Daoy (cell line): ENCODE data around the gene NDUFB8. TPM values are rescaled to one million over a fixed set of nuclear protein-coding genes. Genes with fewer than 3 reads are reported as not detected.
"Not testable (repeated sequence)": the region's sequence is repeated elsewhere in the genome, so short reads cannot be mapped to it uniquely, and the experiment has no call there.

Source experiments
- DNase-seq: peaks from one replicate; pipeline ENCODE4 v3.0.0-alpha.2; 2015; ENCODE audit warnings: low read depth
- total RNA-seq: library from RNA; depleted of rRNA; stranded (reverse); fragments of >200 nt; shearing (Covaris generic); gene quantifications from 2 replicates; pipeline ENCODE4 v1.2.3, GENCODE V29; 2014; rRNA removed

The NDUFB8 gene
- 138 and 147 TPM in 2 replicates for total RNA-seq

DNA sequence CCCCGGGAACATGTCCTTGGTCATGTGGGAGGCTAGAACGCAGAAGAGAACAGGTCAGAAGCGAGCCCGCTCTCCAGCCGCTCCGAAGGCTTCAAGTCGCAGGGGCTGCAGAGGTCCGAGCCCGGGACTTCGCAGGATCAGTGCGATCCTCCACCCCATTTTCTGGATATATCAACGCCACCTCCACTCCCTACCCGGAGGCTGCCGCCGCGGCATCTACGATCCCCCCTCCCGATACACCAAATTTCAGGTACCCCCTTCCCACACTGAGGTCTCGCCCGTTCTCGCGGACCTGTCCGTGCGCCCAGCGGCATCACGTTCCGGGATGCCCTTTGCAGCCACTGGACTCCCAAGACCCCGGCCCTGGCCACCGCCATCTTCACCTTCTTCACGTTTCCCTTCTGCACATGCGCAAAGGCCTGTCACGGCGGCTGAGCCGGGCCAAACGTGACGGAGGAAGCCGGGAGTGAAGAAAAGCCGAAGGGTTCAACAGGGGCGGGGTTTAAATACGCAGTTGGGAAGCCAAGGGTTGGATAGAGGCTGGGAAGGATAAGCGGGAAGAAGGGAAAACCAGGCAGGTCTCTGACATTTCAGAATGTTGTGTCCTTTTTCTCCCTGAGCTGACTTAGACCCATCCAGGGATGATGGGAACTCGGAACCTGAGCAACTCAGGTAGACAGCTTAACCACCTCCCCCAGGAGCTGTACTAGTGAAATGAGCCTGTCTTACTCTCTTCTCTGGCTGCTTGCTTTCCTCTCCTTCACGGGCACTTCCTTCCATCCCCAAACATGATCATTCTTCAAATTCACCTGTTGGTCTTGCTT lies at the start of gene NDUFB8:
Gene NDUFB8 (minus strand): TSS at position 397 of the 824 bp plus-strand sequence. CDS start 20 bp downstream, at position 377.
- DNase-seq, result peak; percentile 85

DNA sequence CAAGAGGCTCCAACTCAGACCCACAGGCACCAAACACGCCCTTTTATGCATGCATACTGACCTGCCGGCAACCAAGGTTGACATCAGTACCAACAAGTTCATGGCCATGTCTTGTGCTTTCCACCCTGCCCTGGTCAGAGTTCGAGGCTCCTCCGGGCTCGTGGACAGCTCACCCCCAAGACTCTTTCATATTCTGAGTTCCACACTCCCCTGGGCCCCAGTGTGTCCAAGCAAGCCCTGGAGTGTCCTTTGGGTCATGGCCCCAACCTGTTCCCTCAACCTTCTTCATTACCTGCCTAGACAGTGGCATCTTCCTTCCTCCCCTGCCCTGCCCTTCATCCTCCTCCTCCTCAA lies 46.6 kb upstream of the NDUFB8 start:
- DNase-seq, result no peak

DNA sequence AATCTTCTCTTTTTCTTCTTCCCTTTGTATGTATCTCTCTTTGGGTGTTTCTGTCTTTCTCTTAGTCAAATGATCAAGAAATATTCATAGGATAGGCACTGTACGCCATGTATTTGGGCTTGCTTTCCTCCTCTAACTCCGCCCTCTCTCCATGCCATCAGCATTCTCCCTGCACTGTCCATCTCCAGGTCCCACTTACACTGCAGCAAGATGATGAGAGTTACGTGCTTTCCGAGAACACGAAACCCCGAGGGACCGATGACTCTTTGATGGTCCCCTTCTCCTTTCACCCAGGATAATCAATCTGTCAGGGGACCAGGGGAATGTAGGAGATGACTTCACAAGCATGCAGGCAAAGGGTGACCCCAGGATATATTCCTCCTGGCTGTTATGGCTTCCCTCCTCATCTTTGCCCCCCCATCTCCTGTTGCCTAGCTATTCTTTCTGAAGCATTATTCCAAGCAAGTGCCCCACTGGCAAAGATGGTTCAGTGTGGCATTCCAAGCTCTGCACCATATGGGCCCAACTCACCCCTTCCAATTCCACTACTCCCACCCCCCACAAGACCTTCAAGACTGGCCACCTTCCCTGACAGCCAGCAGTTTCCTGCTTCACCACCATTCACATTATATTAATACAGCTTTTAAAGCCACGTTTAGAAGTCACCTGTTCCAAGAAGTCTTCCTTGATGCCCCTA lies 46.1 kb upstream of the NDUFB8 start:
- no peak for DNase-seq

DNA sequence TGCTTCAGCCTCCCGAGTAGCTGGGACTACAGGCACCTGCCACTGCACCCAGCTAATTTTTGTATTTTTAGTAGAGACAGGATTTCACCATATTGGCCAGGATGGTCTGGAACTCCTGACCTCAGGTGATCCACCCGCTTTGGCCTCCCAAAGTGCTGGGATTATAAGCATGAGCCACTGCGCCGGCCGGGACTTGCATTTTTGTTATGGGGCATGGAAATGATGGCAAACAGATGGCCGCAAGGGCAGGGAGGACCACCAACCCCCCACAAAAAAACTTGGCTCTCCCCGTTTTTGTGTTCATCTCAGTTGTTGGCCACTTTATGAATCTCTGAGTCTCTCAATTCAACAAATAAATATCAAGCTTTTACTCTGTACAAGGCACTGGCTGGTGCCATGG lies 45.5 kb upstream of the NDUFB8 start:
- not testable (repeated sequence) for DNase-seq

DNA sequence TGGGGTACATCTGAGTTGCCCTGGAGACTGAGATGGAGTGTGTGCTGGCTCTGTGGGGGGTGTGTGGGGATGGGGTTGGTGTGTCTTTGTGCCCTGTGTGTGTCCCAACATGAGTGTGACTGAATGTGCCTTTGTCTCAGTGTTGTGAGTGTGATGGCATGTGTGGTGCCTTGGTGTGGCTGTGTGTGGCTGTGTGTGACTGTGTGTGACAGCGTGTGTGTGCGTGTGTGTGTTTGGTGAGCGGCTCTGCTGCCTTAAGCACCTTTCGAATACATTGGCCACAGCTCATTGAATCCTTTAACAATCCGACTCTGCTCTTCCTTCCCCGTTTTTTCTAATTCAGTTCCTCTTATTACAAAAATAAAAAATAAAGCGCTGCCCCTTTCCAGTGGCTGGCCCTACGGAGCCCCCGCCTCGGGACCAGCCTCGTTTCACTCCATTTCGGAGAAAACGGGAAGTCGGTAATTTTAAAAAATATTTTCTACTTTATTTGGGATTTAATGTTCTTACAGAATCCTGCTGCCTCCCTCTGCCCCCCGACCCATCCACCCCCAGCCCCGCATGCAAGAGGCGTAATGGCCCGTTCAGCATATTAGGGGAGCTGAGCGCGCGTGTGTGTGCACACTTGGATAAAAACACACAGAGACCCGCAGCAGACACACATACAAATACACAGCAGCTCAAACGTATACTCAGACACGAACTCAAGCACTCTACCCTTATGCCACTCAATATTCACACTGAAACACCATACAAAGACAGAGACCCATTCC lies 41.6 kb upstream of the NDUFB8 start:
- DNase-seq, result no peak

DNA sequence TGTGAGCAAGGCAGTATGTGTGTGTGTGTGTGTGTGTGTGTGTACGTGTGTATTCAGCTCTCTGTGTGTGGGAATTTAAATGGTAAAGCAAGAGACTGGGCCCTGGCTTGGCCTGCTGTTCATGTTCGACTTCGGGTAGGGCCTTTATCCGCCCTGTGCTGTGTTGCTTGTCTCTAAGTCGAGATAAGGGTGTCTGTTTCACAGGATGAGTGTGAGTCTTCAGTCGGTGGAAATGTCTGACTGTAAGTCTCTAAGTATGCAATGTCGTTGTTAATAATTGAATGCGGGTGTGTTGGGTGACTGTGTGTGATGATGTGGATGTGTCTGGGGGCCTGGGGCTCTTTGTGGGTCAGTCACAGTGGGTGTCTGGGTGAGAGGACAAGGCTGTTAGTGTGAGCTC lies 40.8 kb upstream of the NDUFB8 start:
- no peak for DNase-seq

DNA sequence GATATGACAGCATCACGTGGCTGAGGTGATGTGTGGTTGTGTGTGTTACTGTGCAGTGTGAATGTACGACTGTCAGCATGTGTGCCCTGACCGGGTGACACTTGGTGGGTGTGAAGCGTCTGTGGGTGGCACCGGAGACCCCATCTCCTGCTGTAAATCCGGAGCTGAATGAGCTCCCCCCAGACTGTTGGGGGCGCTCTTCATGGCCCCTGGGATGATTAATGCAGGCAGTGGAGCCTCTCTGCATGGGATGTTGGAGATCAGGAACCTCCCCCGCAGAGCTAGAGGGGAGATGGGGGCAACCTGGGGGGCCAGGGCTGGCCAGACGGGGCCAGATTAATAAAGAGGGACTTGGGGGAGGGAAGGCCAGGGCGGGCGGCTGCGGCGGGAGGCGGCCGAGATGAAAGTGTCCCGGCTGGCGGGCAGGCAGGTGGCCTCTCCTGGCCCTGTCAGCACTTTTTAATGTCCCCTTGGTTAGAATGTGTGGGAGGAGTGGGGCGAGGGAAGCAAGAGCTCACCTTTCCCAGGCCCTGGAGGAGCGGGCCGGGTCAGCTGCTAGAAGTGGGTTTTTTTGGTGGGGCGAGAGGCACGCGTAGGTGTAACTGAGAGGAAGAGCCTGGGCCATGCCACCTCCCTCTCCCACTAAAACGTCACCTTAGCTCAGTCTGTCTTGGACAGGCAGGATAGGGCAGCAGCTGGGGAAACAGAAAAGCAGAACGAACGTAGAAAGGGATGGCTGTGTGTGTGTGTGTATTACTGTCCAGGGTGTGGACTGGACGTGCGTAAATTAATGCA lies 40.2 kb upstream of the NDUFB8 start:
- no peak for DNase-seq

DNA sequence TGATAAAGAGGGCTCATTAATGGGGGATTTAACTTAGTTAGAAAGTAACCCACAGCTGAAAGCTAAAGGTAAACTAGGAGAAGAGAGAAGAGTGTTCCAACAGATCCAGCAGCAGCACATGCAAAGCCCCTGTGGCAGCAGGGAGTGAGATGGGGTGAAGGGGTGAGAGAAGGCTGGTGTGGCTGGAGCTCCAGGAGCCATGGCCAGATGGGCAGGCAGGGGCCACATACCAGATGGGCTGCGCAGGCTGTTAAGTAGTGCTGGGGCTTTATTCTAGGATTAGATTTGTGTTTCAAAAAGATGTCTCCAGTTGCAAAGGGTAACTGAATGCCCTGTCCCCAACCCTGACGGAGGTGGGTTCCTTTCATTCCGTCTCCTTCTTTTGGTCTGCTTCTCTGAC lies 39.2 kb upstream of the NDUFB8 start:
- no peak for DNase-seq

DNA sequence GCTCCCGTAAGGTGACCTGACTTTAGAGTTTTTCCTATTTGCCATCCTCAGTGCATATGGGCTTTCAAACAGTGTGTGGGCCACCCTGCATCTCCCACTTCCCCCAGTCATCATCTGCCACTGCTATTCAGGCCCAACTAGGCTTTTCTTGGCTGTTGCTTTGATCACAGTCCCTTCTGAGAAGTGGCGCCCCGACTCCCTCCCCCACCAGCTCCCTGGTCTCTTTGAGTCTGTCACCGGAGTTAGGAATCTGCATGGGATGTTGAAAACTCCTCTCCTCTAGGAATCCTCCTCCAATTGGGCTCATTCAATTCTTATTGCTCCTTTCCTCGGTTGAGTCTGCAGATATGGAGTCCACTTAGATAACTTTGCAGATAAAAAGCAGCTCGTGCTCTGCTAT lies 38.2 kb upstream of the NDUFB8 start:
- DNase-seq, result no peak

DNA sequence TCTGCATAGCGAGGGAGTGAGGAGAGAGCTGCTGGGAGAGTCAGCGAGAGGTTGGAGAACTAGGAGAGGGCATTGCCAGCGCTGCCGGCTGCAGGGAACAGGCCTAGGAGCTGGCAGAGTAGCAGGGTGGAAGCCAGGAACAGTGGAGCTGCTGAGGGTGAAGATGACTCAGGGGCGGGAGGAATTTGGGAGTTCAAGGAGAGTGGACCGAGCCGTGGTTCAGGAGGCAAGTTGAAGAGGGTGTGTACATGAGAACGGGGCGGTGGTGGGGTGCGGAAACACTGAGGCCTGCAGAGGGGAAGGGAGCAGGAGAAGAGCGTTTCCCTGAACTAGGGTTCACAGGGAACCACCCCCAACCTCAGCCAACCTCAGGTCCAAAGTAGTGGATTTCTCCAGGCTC lies 37.6 kb upstream of the NDUFB8 start:
- DNase-seq, result no peak

DNA sequence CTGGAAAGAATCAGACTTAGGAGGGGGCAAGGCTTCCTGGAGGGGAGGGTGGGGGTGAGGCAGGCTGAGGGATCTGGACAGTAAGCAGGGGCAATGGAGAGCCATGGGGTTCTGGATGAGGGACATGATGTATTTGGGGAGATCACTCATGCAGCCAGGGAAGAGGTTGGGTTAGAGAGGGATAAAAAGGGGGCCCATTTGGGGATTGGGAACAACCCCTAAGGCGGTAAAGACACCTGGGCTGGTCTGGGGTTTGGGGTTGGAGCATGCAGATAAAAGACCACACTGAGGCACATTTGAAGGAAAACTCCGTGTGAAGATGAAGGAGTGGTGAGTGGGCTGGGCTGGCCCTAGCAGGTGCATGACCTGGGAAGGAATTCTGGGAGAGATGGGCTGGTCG lies 36.9 kb upstream of the NDUFB8 start:
- DNase-seq, result no peak

DNA sequence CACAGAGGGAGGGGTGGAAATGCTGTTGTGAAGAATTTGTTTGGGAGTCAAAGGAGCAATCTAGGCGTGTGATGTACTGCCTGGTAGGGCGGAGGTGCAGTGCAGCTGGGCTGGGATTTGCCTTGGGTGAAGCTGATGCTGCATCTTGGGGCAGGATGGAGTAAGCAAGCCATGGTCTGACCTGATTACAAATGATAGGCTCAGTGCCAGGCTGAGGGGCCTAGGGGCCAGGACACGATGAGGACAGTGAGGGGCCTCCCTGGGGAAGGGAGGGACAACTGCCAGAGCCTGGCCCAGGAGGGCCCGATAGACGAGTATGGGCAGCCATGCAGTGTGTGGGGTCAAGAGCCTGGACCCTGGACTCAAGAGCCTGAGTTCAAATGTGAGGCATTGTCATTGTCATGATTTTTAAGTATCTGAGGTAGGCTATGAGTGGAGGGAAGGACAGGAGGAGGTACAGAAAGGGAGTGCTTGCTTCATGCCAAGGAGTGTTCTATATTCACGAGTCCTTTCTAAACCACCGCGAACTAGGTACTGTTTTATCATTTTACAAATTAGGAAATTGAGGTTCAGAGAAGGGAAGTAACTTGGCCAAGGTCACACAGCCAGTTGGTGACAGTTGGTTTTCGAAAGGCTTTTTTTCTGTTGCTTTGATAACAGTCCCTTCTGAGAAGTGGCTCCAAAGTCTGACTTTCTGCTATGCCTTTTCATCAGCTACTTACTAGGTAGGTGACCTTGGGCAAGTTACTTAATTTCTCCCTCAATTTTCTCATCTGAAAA lies 35.7 kb upstream of the NDUFB8 start:
- DNase-seq, result no peak

DNA sequence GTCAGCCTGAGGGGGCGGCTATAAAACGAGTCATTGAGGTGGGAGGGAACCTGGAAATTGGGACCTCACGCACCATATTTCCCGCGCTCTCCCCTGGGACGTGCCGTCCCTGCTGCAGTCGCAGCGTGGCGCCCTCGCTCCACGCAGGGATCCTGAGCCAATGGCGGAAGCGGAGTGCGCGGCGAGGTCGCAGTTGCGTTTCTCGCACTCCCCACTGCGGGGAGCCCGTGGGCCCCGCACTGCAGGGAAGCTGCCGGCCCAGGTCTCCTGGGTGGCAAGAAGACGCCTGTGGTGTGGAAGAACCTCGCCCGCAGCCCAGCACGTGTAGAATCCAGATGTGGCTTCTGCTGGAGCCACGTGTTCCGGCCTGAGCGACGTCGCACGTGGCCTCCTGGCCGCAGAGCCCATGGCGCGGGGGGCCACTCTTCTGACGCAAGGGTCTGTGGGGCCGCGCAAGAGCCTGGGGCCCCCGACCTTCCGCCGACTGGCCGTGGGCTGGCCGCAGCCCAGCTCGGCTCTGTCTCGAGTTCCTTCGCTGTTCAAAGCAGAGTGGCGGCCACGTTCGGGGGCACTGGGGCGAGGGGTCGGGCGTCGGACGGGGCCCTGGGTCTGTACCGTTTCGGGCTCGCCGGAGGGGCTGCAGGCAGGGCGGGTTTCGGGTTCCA lies 32.5 kb upstream of the NDUFB8 start:
- DNase-seq, result peak; percentile 50

DNA sequence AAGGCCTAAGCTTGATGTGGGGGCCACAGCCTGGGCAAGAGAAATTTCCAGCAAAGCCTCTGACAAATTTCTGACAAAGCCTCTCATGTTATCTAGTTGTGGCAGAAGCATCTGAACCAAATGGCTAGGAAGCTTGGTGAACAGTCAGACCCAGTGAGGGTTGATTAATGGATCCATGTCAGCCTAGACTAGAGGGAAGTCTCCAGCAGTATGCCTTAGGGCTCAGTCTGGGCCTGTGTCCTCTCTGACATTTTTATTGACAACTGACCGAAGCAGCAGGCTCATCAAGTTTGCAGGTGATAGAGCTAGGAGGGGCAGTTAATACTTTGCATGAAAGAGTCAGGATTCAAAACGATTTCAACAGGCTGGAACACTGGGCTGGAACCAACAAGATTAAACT lies 31.3 kb upstream of the NDUFB8 start:
- no peak for DNase-seq

DNA sequence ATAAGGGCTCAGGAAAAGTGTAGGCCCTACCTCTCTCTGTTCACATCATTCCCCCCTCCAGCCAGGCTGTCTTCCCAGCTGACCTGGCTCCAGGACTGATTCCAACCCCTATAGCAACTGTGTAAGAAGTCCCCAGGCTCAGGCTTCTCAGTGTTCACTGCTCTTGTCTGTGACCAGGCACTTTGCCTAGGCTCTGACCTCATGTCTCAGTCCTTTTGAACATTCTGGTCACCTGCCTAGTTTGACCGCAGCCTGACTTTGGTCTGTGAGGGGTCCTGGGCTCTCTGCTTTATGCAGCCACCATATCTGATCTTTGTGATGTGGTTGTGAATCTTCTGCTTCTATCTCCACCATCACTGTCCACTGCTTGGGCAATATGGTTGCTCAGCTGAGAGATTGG lies 30.6 kb upstream of the NDUFB8 start:
- no peak for DNase-seq

DNA sequence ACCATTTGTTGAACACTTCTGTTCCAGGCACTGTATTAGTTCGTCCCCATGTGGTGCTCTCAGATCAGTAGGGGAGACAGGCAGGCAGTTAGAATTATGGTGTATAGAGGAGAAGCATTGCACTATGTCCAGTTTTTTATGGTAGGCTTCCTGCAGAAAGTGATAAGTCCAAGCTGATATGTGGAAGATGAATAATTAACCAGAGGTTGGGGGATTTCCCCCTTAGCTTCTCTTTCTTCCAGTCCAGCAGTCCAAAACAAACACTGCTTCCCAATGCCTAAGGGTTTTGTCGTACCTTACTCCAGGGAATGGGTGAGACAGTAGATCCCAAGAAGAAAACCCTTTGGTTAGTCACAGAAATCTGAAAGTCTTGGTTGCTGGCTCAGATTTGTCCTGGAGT lies 25.2 kb upstream of the NDUFB8 start:
- no peak for DNase-seq

DNA sequence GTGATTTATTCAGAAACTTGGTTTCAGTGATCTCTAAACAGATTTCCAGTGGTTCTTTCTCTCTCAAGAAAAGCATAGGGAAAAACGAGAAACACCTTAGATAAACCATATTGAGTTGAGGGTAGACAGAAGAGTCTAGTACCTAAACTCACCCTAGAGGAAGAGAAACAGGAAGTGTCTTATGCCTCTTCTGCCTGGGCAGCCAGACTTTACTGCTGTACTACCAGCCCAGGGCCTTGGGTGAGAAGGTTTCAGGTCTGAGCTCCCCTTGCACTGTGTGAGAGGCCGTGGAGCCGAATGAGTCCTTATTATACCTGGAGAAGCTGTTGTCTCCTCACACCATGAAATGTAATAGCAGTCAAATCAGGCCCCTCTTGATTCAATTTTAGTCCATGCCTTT lies 24.3 kb upstream of the NDUFB8 start:
- DNase-seq, result no peak

DNA sequence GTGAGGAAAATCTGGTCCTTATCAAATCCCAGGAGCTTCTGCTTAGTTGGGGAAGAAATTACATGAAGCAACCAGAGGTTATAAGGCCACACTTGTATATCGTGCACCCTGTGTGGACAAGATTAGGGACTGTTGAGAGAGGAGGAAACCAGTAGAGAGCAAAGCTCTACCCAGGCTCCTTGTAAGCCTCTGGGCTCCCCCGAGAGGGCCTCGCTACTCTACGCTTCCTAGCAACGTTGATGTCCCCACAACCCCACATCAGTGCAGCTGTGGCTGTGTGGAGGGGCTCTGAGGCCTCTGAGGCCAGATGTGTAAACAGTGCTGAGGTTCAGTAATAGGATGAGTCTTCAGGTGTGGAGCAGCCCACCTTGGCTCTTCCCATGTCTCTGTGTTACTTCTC lies 22.1 kb upstream of the NDUFB8 start:
- DNase-seq, result no peak

DNA sequence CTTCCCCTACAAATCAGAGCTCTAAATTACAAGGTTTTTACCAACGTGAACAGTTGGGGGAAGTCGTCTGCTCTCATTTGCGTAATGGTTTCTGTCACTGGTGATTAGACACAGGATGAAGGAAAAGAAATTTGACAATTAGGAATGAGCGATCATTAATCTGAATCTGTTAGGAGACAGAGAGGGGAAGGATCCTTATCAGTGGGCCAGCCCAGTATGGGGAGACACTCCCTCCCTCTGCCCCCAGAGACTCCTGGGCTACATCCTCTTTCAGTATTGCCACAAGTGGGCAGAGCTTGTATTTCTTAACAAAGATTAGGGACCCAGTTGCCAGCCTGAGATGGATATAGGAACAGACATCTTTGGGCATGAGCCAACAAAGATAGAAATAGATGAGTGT lies 21.5 kb upstream of the NDUFB8 start:
- no peak for DNase-seq

DNA sequence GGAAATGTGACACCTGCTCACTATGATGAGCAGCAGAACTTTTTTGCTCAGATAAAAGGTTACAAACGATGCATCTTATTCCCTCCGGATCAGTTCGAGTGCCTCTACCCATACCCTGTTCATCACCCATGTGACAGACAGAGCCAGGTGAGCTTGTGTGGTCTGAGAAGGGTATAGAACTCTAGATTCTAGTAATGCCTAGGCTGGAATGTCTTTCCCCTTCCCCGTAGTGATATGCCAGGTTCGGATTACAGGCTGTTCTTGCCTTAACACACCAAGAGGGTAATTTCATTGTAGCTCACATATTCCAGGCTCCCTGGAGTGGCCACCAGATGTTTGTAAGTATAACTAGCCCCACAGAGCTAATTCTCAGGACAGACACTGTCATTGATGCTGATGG lies 15.3 kb upstream of the NDUFB8 start:
- DNase-seq, result no peak

DNA sequence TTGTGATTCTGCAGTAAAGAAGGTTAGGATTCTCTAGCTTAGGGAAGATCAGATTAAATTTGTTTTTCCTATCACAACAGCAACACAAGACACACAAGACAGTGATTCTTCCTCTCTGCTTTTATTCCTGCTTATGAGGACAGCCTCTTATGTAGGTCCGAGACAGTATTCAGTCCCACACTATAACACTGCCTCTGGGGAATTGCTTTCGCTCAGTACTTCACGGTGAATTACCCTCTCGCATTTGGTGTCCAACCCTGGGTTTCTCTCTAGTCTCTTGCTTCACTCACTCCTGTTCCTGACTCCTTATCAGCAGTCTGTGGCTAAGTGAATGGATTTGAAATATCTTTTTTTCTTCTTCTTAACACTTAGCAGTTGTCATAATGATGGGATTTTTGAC lies 7.8 kb upstream of the NDUFB8 start:
- no peak for DNase-seq
